Activated naive CD8-positive, alpha-beta T cell treated with anti-CD3 and anti-CD28 coated beads for 36 hours (primary cell): ENCODE measurements around the gene POLR1E. TPM values are rescaled to one million over a fixed set of nuclear protein-coding genes. Genes with fewer than 3 reads are reported as not detected.
"Not testable (repeated sequence)": the region's sequence is repeated elsewhere in the genome, so short reads cannot be mapped to it uniquely, and the experiment has no call there.

Source experiments
- DNase-seq: peaks from one replicate; pipeline ENCODE4 v3.0.0; 2021
- H3K27ac Mint-ChIP-seq: one replicate; pipeline ENCODE4 v1.8.0; 2022; ENCODE audit warnings: mild to moderate bottlenecking, moderate library complexity, mixed read lengths
- H3K27me3 Mint-ChIP-seq: one replicate; pipeline ENCODE4 v1.8.0; 2022; ENCODE audit warnings: mild to moderate bottlenecking, mixed read lengths
- H3K36me3 Mint-ChIP-seq: one replicate; pipeline ENCODE4 v1.8.0; 2021; ENCODE audit warnings: mild to moderate bottlenecking, mixed read lengths
- H3K4me1 Mint-ChIP-seq: one replicate; pipeline ENCODE4 v1.8.0; 2021; ENCODE audit warnings: mixed read lengths
- H3K4me3 Mint-ChIP-seq: one replicate; pipeline ENCODE4 v1.8.0; 2022; ENCODE audit warnings: mild to moderate bottlenecking, moderate library complexity, mixed read lengths
- H3K9me3 Mint-ChIP-seq: one replicate; pipeline ENCODE4 v1.8.0; 2022; ENCODE audit warnings: mixed read lengths
- total RNA-seq, 2 experiments: library from RNA; stranded (reverse); gene quantifications; one replicate each; pipeline ENCODE4 v1.2.3, GENCODE V29; 2021

POLR1E gene
- total RNA-seq, 2 experiments from 2014 or later: 78.7 to 79.8 TPM

- Mint-ChIP-seq H3K27ac (no peak overlapping the region), H3K9me3 (no peaks in the 10 kb centered on the region), H3K4me1 (peaks cover 10% of the 10 kb centered on the region), H3K36me3 (peaks cover 18% of the 10 kb centered on the region), H3K4me3 (no peak overlapping the region), H3K27me3 (no peaks in the 10 kb centered on the region)
- DNase-seq: no peak
Observed at GRCh38 chr9:37507566-37508134, 21.9 kb downstream of the POLR1E start.

GRCh38 chr9:37508135-37508833 lies 22.5 kb downstream of the POLR1E start:
- H3K4me1 Mint-ChIP-seq: peaks cover 10% of the 10 kb centered on the region
- no peaks in the 10 kb centered on the region for H3K9me3 Mint-ChIP-seq
- no peaks in the 10 kb centered on the region for H3K27me3 Mint-ChIP-seq
- no peak overlapping the region for H3K27ac Mint-ChIP-seq
- DNase-seq: no peak
- no peak overlapping the region for H3K4me3 Mint-ChIP-seq
- peaks cover 11% of the 10 kb centered on the region for H3K36me3 Mint-ChIP-seq

- Mint-ChIP-seq H3K4me3 (no peak overlapping the region), H3K27ac (no peak overlapping the region)
Observed at GRCh38 chr9:37508834-37509206, 23.1 kb downstream of the POLR1E start.

GRCh38 chr9:37509536-37509935 lies 23.8 kb downstream of the POLR1E start:
- Mint-ChIP-seq H3K27ac (no peak overlapping the region), H3K9me3 (no peaks in the 10 kb centered on the region), H3K36me3 (peaks cover 7% of the 10 kb centered on the region), H3K4me1 (peaks cover 5% of the 10 kb centered on the region), H3K4me3 (no peak overlapping the region), H3K27me3 (no peaks in the 10 kb centered on the region)
- no peak for DNase-seq

More at GRCh38 chr9:37508834-37509206, 23.1 kb downstream of the POLR1E start:
- Mint-ChIP-seq H3K27me3 (no peaks in the 10 kb centered on the region), H3K36me3 (peaks cover 7% of the 10 kb centered on the region), H3K4me1 (peaks cover 8% of the 10 kb centered on the region), H3K9me3 (no peaks in the 10 kb centered on the region)
- DNase-seq: no peak

- not testable (repeated sequence) for H3K9me3 Mint-ChIP-seq, H3K36me3 Mint-ChIP-seq, H3K27me3 Mint-ChIP-seq, H3K4me1 Mint-ChIP-seq, H3K27ac Mint-ChIP-seq, H3K4me3 Mint-ChIP-seq, DNase-seq
Observed at GRCh38 chr9:37510053-37510452, 24.3 kb downstream of the POLR1E start.

GRCh38 chr9:37511016-37512010 lies 25.6 kb downstream of the POLR1E start:
- H3K27me3 Mint-ChIP-seq: no peaks in the 10 kb centered on the region
- H3K9me3 Mint-ChIP-seq: no peaks in the 10 kb centered on the region
- DNase-seq: no peak
- no peak overlapping the region for H3K4me3 Mint-ChIP-seq
- peaks cover 7% of the 10 kb centered on the region for H3K36me3 Mint-ChIP-seq
- peaks cover 3% of the 10 kb centered on the region for H3K4me1 Mint-ChIP-seq
- H3K27ac Mint-ChIP-seq: no peak overlapping the region

GRCh38 chr9:37512437-37512836 lies 26.7 kb downstream of the POLR1E start:
- Mint-ChIP-seq H3K27ac (no peak overlapping the region), H3K36me3 (peaks cover 4% of the 10 kb centered on the region), H3K4me3 (no peak overlapping the region), H3K4me1 (peaks cover under 1% of the 10 kb centered on the region), H3K9me3 (no peaks in the 10 kb centered on the region), H3K27me3 (no peaks in the 10 kb centered on the region)
- no peak for DNase-seq

GRCh38 chr9:37514415-37514814 lies 28.7 kb downstream of the POLR1E start:
- not testable (repeated sequence) for H3K36me3 Mint-ChIP-seq, H3K4me1 Mint-ChIP-seq, H3K27me3 Mint-ChIP-seq, H3K27ac Mint-ChIP-seq, H3K9me3 Mint-ChIP-seq, H3K4me3 Mint-ChIP-seq, DNase-seq

GRCh38 chr9:37514999-37515398 lies 29.3 kb downstream of the POLR1E start:
- Mint-ChIP-seq H3K27me3 (no peaks in the 10 kb centered on the region), H3K36me3 (peaks cover 5% of the 10 kb centered on the region), H3K9me3 (no peaks in the 10 kb centered on the region), H3K4me3 (no peak overlapping the region), H3K4me1 (no peaks in the 10 kb centered on the region), H3K27ac (no peak overlapping the region)
- no peak for DNase-seq

GRCh38 chr9:37515620-37516258 lies 30.0 kb downstream of the POLR1E start:
- DNase-seq: no peak
- Mint-ChIP-seq H3K27me3 (no peaks in the 10 kb centered on the region), H3K9me3 (no peaks in the 10 kb centered on the region), H3K27ac (no peak overlapping the region), H3K4me3 (no peak overlapping the region), H3K36me3 (peaks cover 7% of the 10 kb centered on the region), H3K4me1 (no peaks in the 10 kb centered on the region)

- H3K27ac Mint-ChIP-seq: no peak overlapping the region
- no peaks in the 10 kb centered on the region for H3K27me3 Mint-ChIP-seq
- no peak overlapping the region for H3K4me3 Mint-ChIP-seq
- H3K36me3 Mint-ChIP-seq: peaks cover 9% of the 10 kb centered on the region
- H3K9me3 Mint-ChIP-seq: no peaks in the 10 kb centered on the region
- H3K4me1 Mint-ChIP-seq: no peaks in the 10 kb centered on the region
- DNase-seq: no peak
Observed at GRCh38 chr9:37517923-37518322, 32.2 kb downstream of the POLR1E start.

- no peak overlapping the region for H3K27ac Mint-ChIP-seq
- no peak for DNase-seq
- no peaks in the 10 kb centered on the region for H3K27me3 Mint-ChIP-seq
- no peak overlapping the region for H3K4me3 Mint-ChIP-seq
- no peaks in the 10 kb centered on the region for H3K4me1 Mint-ChIP-seq
- H3K9me3 Mint-ChIP-seq: no peaks in the 10 kb centered on the region
- H3K36me3 Mint-ChIP-seq: peaks cover 7% of the 10 kb centered on the region
Observed at GRCh38 chr9:37520641-37521040, 34.9 kb downstream of the POLR1E start.

GRCh38 chr9:37521111-37521510 lies 35.4 kb downstream of the POLR1E start:
- H3K36me3 Mint-ChIP-seq: peaks cover 7% of the 10 kb centered on the region
- H3K27me3 Mint-ChIP-seq: no peaks in the 10 kb centered on the region
- no peak overlapping the region for H3K27ac Mint-ChIP-seq
- DNase-seq: no peak
- H3K4me1 Mint-ChIP-seq: no peaks in the 10 kb centered on the region
- H3K4me3 Mint-ChIP-seq: no peak overlapping the region
- no peaks in the 10 kb centered on the region for H3K9me3 Mint-ChIP-seq

- H3K4me1 Mint-ChIP-seq: no peaks in the 10 kb centered on the region
- no peak overlapping the region for H3K27ac Mint-ChIP-seq
- no peaks in the 10 kb centered on the region for H3K27me3 Mint-ChIP-seq
- no peak for DNase-seq
- H3K9me3 Mint-ChIP-seq: no peaks in the 10 kb centered on the region
- no peak overlapping the region for H3K4me3 Mint-ChIP-seq
- peaks cover 14% of the 10 kb centered on the region for H3K36me3 Mint-ChIP-seq
Observed at GRCh38 chr9:37522971-37523370, 37.2 kb downstream of the POLR1E start.

- Mint-ChIP-seq H3K4me1 (peaks cover 3% of the 10 kb centered on the region), H3K9me3 (no peaks in the 10 kb centered on the region), H3K4me3 (no peak overlapping the region), H3K27ac (no peak overlapping the region), H3K36me3 (peaks cover 14% of the 10 kb centered on the region), H3K27me3 (no peaks in the 10 kb centered on the region)
- DNase-seq: no peak
Observed at GRCh38 chr9:37523916-37524315, 38.2 kb downstream of the POLR1E start.
